IPS-15b (cell line): ENCODE data around the gene KIF13A.

Experiments used
- H3K27me3 ChIP-seq: one replicate; pipeline ENCODE4 v1.6.1; 2013; ENCODE audit warnings: low read length; ENCODE audit not compliant: control insufficient read depth, insufficient read depth
- H3K36me3 ChIP-seq: one replicate; pipeline ENCODE4 v1.6.1; 2013; ENCODE audit warnings: low read length; ENCODE audit not compliant: control insufficient read depth, insufficient read depth
- H3K4me1 ChIP-seq: one replicate; pipeline ENCODE4 v1.6.1; 2013; ENCODE audit warnings: mild to moderate bottlenecking, low read length; ENCODE audit not compliant: control insufficient read depth, insufficient read depth
- H3K4me3 ChIP-seq: one replicate; pipeline ENCODE4 v1.5.1; 2013; ENCODE audit warnings: low read depth, low read length
- H3K9ac ChIP-seq: one replicate; pipeline ENCODE4 v1.6.1; 2013; ENCODE audit warnings: low read depth, mild to moderate bottlenecking, low read length
- H3K9me3 ChIP-seq: one replicate; pipeline ENCODE4 v1.6.1; 2013; ENCODE audit warnings: mild to moderate bottlenecking, low read length; ENCODE audit not compliant: control insufficient read depth, insufficient read depth

KIF13A gene

GRCh38 chr6:17842014-17842776, 145.2 kb downstream of the KIF13A start:
- Histone ChIP-seq H3K36me3 (no peaks in the 10 kb centered on the region), H3K4me1 (peaks cover 2% of the 10 kb centered on the region), H3K9ac (no peak overlapping the region), H3K4me3 (no peak overlapping the region), H3K27me3 (no peaks in the 10 kb centered on the region), H3K9me3 (no peaks in the 10 kb centered on the region)

DNA sequence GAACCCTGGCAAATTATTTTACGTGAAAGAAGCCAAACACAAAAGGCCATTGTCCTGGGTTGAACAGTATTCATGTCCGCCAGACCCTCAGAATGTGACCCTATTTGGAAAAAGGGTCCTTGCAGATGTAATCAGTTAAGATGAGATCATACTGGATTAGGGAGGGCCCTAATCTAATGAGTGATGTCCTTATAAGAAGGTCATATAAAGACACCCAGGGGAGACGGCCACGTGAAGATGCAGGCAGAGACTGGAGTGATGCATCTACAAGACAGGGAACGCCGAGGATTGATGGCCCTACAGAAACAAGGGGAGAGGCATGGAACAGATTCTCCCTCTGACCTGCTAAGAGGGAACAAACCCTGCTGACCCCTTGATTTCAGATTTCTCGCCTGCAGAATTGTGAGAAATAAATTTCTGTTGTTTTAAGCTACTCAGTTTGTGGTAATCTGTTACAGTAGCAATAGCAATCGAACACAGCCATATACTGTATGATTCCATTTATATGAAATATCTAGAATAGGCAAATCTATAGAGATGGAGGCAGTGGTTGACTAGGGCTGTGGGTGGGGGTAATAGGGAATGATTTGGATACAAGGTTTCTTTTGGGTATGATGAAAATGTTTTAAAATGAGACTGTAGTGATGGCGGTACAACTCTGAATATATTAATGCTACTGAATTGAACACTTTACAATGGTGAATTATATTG, 147.8 kb downstream of the KIF13A start:
- no peak overlapping the region for H3K4me3 ChIP-seq
- H3K36me3 ChIP-seq: peaks cover 5% of the 10 kb centered on the region
- H3K9me3 ChIP-seq: no peaks in the 10 kb centered on the region
- no peak overlapping the region for H3K9ac ChIP-seq
- H3K27me3 ChIP-seq: no peaks in the 10 kb centered on the region
- H3K4me1 ChIP-seq: peaks cover 2% of the 10 kb centered on the region

DNA sequence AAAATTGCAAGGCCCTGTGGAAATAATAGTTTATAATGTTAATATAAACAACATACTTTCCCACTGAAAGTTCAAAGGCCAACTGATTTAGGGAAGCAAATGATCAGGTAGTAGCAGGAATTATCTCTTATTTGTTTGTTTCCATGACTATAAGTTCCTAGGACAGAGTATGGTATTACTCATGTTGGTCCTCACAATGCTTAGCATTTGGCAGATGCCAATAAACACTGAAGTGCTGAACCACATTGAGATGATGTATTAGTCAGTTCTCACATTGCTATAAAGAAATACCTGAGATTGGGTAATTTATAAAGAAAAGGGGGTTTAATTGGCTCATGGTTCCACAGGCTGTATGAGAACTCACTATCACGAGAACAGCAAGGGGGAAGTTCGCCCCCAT, 151.1 kb downstream of the KIF13A start:
- no peak overlapping the region for H3K9ac ChIP-seq
- no peaks in the 10 kb centered on the region for H3K27me3 ChIP-seq
- peaks cover 2% of the 10 kb centered on the region for H3K4me1 ChIP-seq
- no peak overlapping the region for H3K4me3 ChIP-seq
- H3K9me3 ChIP-seq: no peaks in the 10 kb centered on the region
- H3K36me3 ChIP-seq: peaks cover 8% of the 10 kb centered on the region

- H3K9ac ChIP-seq: no peak overlapping the region
- H3K4me1 ChIP-seq: peaks cover 2% of the 10 kb centered on the region
- H3K36me3 ChIP-seq: peaks cover 12% of the 10 kb centered on the region
- H3K4me3 ChIP-seq: no peak overlapping the region
- H3K9me3 ChIP-seq: no peaks in the 10 kb centered on the region
- no peaks in the 10 kb centered on the region for H3K27me3 ChIP-seq
These were observed 151.7 kb downstream of the KIF13A start for GRCh38 chr6:17835784-17836183.

- H3K4me3 ChIP-seq: no peak overlapping the region
- H3K9me3 ChIP-seq: no peaks in the 10 kb centered on the region
- no peak overlapping the region for H3K9ac ChIP-seq
- H3K36me3 ChIP-seq: peaks cover 10% of the 10 kb centered on the region
- H3K4me1 ChIP-seq: no peaks in the 10 kb centered on the region
- H3K27me3 ChIP-seq: no peaks in the 10 kb centered on the region
These were observed 156.3 kb downstream of the KIF13A start for GRCh38 chr6:17831135-17831534.

DNA sequence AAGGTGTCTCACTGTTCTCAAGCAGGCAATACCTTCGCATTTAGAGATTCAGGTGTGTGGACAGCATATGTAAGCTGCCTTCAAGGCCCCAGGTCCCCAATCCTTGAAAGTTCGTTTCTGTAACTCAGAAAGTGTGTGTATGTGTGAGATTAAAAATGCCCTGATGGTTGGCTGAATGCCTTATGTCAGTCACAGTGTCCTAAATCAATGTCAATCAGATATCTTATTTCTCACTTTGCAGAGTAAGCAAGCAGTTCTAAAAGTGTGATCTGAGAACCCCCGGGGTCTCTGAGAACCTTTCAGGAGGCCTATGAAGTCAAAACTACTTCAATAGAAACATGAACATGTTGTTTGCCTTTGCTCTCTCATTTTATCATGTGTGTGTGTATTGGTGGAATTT, 157.5 kb downstream of the KIF13A start:
- H3K9ac ChIP-seq: no peak overlapping the region
- H3K27me3 ChIP-seq: no peaks in the 10 kb centered on the region
- peaks cover 10% of the 10 kb centered on the region for H3K36me3 ChIP-seq
- no peaks in the 10 kb centered on the region for H3K4me1 ChIP-seq
- no peaks in the 10 kb centered on the region for H3K9me3 ChIP-seq
- H3K4me3 ChIP-seq: no peak overlapping the region

GRCh38 chr6:17828149-17828548, 159.3 kb downstream of the KIF13A start:
- H3K4me1 ChIP-seq: no peaks in the 10 kb centered on the region
- no peaks in the 10 kb centered on the region for H3K9me3 ChIP-seq
- no peak overlapping the region for H3K9ac ChIP-seq

GRCh38 chr6:17826301-17826700, 161.1 kb downstream of the KIF13A start:
- H3K36me3 ChIP-seq: peaks cover 8% of the 10 kb centered on the region
- no peaks in the 10 kb centered on the region for H3K27me3 ChIP-seq
- no peak overlapping the region for H3K4me3 ChIP-seq
- H3K9me3 ChIP-seq: no peaks in the 10 kb centered on the region
- H3K9ac ChIP-seq: no peak overlapping the region
- no peaks in the 10 kb centered on the region for H3K4me1 ChIP-seq

More at GRCh38 chr6:17828149-17828548, 159.3 kb downstream of the KIF13A start:
- Histone ChIP-seq H3K4me3 (no peak overlapping the region), H3K36me3 (peaks cover 10% of the 10 kb centered on the region), H3K27me3 (no peaks in the 10 kb centered on the region)

GRCh38 chr6:17820055-17820454, 167.4 kb downstream of the KIF13A start:
- Histone ChIP-seq H3K9ac (no peak overlapping the region), H3K27me3 (no peaks in the 10 kb centered on the region), H3K36me3 (peaks cover under 1% of the 10 kb centered on the region), H3K4me1 (peaks cover 6% of the 10 kb centered on the region), H3K9me3 (no peaks in the 10 kb centered on the region), H3K4me3 (no peak overlapping the region)

DNA sequence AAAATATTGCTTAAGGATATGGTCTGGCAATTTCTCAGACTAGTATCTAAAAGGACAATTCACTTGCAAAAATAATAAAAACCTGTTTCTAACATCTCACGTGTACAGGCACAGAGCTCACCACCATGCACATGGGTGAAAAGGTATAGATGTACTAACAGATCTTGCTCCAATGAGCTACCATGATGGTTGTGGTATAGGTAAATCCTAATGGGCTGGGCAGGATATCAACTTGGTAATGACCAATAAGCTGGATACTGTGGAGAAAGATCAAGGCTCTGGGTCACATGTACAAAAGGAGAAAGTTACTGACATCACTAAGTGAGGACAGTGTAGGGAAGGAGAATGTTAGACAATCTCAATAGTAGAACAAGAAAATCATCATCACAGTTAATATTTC, 169.7 kb downstream of the KIF13A start:
- no peaks in the 10 kb centered on the region for H3K9me3 ChIP-seq
- peaks cover 3% of the 10 kb centered on the region for H3K36me3 ChIP-seq
- no peak overlapping the region for H3K4me3 ChIP-seq
- peaks cover 6% of the 10 kb centered on the region for H3K4me1 ChIP-seq
- H3K9ac ChIP-seq: no peak overlapping the region
- no peaks in the 10 kb centered on the region for H3K27me3 ChIP-seq

- no peaks in the 10 kb centered on the region for H3K9me3 ChIP-seq
These were observed 170.4 kb downstream of the KIF13A start for GRCh38 chr6:17816921-17817611.

More at GRCh38 chr6:17816921-17817611, 170.4 kb downstream of the KIF13A start:
- H3K36me3 ChIP-seq: peaks cover 3% of the 10 kb centered on the region
- H3K27me3 ChIP-seq: no peaks in the 10 kb centered on the region
- peaks cover 6% of the 10 kb centered on the region for H3K4me1 ChIP-seq
- H3K4me3 ChIP-seq: no peak overlapping the region
- H3K9ac ChIP-seq: no peak overlapping the region
